CD4-positive, alpha-beta T cell treated with Interleukin-17A for 1 hour (primary cell): ENCODE data around the gene TMEM52B.
A peak's percentile ranks its signal among the peaks of the same experiment; 100 is the strongest.

Experiments used
- DNase-seq: peaks from one replicate; pipeline ENCODE4 v3.0.0-alpha.2; 2020

Gene TMEM52B

GRCh38 chr12:10178821-10179220 is at the start of gene TMEM52B:
TMEM52B (plus strand) TSS chr12:10179032; CDS start chr12:10179575, 543 bp downstream.
- DNase-seq = no peak

- peak; percentile 19 for DNase-seq
These were observed 48.8 kb upstream of the TMEM52B start, which contains the start of gene CLEC7A for GRCh38 chr12:10130042-10130441. CLEC7A (minus strand) TSS chr12:10130199; CDS start chr12:10130082, 117 bp downstream.

GRCh38 chr12:10131111-10131690 is 47.6 kb upstream of the TMEM52B start:
- no peak for DNase-seq

- no peak for DNase-seq
These were observed 45.9 kb upstream of the TMEM52B start for GRCh38 chr12:10132850-10133370.

GRCh38 chr12:10135126-10135525 is 43.7 kb upstream of the TMEM52B start:
- no peak for DNase-seq

- DNase-seq = no peak
These were observed 42.1 kb upstream of the TMEM52B start for GRCh38 chr12:10136637-10137205.

- peak; percentile 61 for DNase-seq
These were observed 38.8 kb upstream of the TMEM52B start for GRCh38 chr12:10140001-10140400.

GRCh38 chr12:10142976-10143589 is 35.7 kb upstream of the TMEM52B start:
- DNase-seq = no peak

GRCh38 chr12:10147714-10148403 is 31.0 kb upstream of the TMEM52B start:
- DNase-seq = no peak

GRCh38 chr12:10151621-10152020 is 27.2 kb upstream of the TMEM52B start:
- DNase-seq = no peak

GRCh38 chr12:10153271-10154144 is 25.3 kb upstream of the TMEM52B start:
- DNase-seq = peak; percentile 76

- DNase-seq = no peak
These were observed 24.7 kb upstream of the TMEM52B start for GRCh38 chr12:10154145-10154496.

- DNase-seq = no peak
These were observed 22.9 kb upstream of the TMEM52B start for GRCh38 chr12:10155966-10156365.

- no peak for DNase-seq
These were observed 20.4 kb upstream of the TMEM52B start for GRCh38 chr12:10158406-10158805.

- DNase-seq = no peak
These were observed 19.6 kb upstream of the TMEM52B start for GRCh38 chr12:10159280-10159679.

- no peak for DNase-seq
These were observed 18.0 kb upstream of the TMEM52B start for GRCh38 chr12:10160617-10161385.

- DNase-seq = no peak
These were observed 15.7 kb upstream of the TMEM52B start for GRCh38 chr12:10163084-10163483.

GRCh38 chr12:10165421-10165820 is 13.4 kb upstream of the TMEM52B start:
- no peak for DNase-seq

- peak; percentile 16 for DNase-seq
These were observed 11.2 kb upstream of the TMEM52B start for GRCh38 chr12:10167599-10167998.

- no peak for DNase-seq
These were observed 9.7 kb upstream of the TMEM52B start for GRCh38 chr12:10169104-10169503.

GRCh38 chr12:10170216-10170615 is 8.6 kb upstream of the TMEM52B start:
- no peak for DNase-seq
